ENCODE results near the gene EIF3I. TPM values are rescaled to one million over a fixed set of nuclear protein-coding genes. Genes with fewer than 3 reads are reported as not detected.
A peak's percentile ranks its signal among the peaks of the same experiment; 100 is the strongest.

EIF3I gene
- total and polyA plus RNA-seq, 2 of the 13 experiments (the other 11 are each of a cell fraction or from before 2014, with no cell fraction given): 210 to 223 TPM

DNA sequence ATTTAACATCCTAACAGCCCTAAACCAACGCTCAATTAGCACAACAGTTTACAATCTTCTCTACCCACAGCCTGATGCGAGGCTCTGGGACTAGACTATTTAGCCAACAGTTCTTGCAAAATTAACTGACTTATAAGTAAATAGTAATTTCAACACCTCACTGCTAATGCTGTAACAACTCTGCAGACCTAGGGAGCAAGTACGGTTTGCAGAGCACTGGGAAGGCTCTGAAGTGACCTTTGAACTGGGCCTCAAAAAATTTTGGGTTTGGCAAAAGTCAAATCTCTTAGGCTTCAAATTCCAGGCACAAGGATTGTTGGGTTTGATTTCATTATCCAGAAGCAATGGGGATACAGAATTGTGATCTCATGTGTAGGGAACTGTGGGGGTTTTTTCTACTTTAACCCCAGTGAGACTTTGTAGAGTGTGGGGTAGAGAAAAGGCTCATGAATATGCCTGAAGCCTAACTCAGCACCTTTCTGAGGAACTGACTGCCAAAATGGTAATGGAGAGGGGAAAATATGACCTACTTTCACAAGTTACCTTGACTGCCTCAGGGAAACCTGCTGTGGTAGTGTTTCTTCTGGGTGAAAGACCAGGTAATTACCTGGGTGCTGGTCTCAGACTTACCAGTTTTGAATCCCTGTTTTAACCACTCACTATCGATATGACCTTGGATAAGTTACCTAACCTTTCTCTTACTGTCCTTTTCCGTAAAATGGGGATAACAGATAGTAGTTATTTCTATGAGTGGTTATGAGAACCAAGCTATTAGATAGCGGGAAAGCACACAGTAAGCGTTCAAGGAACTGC, 43.6 kb upstream of the EIF3I start (continued):
- peak; percentile 46; the same call in 1 of the 2 replicates for TF ChIP-seq FOSL2 (CRISPR knock-in tag; IDR thresholded peaks at IDR 0.05)
- no peak for TF ChIP-seq ZNF660 (CRISPR knock-in tag; IDR thresholded peaks at IDR 0.05; ENCODE audit: borderline replicate concordance, low read depth)
- TF ChIP-seq ZNF547 (CRISPR knock-in tag; IDR thresholded peaks at IDR 0.05): no peak
- TF ChIP-seq ZSCAN22 (CRISPR knock-in tag; IDR thresholded peaks at IDR 0.05): no peak
- peak; percentile 20; the same call in 1 of the 2 replicates for TF ChIP-seq ETV5 (CRISPR knock-in tag; IDR thresholded peaks at IDR 0.05; ENCODE audit: borderline replicate concordance)
- TF ChIP-seq, protein P1, sequence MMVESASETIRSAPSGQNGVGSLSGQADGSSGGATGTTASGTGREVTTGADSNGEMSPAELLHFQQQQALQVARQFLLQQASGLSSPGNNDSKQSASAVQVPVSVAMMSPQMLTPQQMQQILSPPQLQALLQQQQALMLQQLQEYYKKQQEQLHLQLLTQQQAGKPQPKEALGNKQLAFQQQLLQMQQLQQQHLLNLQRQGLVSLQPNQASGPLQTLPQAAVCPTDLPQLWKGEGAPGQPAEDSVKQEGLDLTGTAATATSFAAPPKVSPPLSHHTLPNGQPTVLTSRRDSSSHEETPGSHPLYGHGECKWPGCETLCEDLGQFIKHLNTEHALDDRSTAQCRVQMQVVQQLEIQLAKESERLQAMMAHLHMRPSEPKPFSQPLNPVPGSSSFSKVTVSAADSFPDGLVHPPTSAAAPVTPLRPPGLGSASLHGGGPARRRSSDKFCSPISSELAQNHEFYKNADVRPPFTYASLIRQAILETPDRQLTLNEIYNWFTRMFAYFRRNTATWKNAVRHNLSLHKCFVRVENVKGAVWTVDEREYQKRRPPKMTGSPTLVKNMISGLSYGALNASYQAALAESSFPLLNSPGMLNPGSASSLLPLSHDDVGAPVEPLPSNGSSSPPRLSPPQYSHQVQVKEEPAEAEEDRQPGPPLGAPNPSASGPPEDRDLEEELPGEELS (CRISPR knock-in tag; IDR thresholded peaks at IDR 0.05): 0 out of 2 replicates have a peak, but pooled peaks have one; percentile 39
- TF ChIP-seq, protein P2, sequence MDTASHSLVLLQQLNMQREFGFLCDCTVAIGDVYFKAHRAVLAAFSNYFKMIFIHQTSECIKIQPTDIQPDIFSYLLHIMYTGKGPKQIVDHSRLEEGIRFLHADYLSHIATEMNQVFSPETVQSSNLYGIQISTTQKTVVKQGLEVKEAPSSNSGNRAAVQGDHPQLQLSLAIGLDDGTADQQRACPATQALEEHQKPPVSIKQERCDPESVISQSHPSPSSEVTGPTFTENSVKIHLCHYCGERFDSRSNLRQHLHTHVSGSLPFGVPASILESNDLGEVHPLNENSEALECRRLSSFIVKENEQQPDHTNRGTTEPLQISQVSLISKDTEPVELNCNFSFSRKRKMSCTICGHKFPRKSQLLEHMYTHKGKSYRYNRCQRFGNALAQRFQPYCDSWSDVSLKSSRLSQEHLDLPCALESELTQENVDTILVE (CRISPR knock-in tag; IDR thresholded peaks at IDR 0.05): peak; percentile 71; the same call in 1 of the 2 replicates
- TF ChIP-seq ZNF7 (CRISPR knock-in tag; IDR thresholded peaks at IDR 0.05): no peak
- TF ChIP-seq XRCC5 (optimal IDR thresholded peaks at IDR 0.05; ENCODE audit: low read length): peak; percentile 32
- TF ChIP-seq SAP130 (CRISPR knock-in tag; IDR thresholded peaks at IDR 0.05; ENCODE audit: low read depth): peak; percentile 57
- peak; percentile 72; the same call in 1 of the 2 replicates for TF ChIP-seq TBX3 (IDR thresholded peaks at IDR 0.05; ENCODE audit: borderline replicate concordance)
- TF ChIP-seq BCL6 (CRISPR knock-in tag; IDR thresholded peaks at IDR 0.05): peak; percentile 53
- 0 out of 2 replicates have a peak, but pooled peaks have one; percentile 9 for TF ChIP-seq ZNF556 (CRISPR knock-in tag; IDR thresholded peaks at IDR 0.05; ENCODE audit: borderline replicate concordance)
- no peak for TF ChIP-seq MTA3 (CRISPR knock-in tag; IDR thresholded peaks at IDR 0.05)
- peak; percentile 53 for TF ChIP-seq RBM22 (optimal IDR thresholded peaks at IDR 0.05; ENCODE audit: low read length)
- no peak for TF ChIP-seq ZNF616 (CRISPR knock-in tag; IDR thresholded peaks at IDR 0.05; ENCODE audit: low read depth)
- no peak for TF ChIP-seq ZFP37 (CRISPR knock-in tag; IDR thresholded peaks at IDR 0.05; ENCODE audit: borderline replicate concordance)
- TF ChIP-seq, protein P3, sequence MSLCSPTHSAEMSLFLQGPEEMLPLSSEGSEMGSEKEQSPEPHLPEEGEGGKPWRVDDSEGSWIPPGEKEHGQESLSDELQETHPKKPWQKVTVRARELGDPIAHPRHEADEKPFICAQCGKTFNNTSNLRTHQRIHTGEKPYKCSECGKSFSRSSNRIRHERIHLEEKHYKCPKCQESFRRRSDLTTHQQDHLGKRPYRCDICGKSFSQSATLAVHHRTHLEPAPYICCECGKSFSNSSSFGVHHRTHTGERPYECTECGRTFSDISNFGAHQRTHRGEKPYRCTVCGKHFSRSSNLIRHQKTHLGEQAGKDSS (CRISPR knock-in tag; IDR thresholded peaks at IDR 0.05; ENCODE audit: borderline replicate concordance, low read depth): peak; percentile 98
- peak; percentile 90 for TF ChIP-seq GATAD2A (CRISPR knock-in tag; IDR thresholded peaks at IDR 0.05)
- TF ChIP-seq TAF1 (CRISPR knock-in tag; IDR thresholded peaks at IDR 0.05): 0 out of 2 replicates have a peak, but pooled peaks have one; percentile 15
- TF ChIP-seq THAP11 (CRISPR knock-in tag; IDR thresholded peaks at IDR 0.05): peak; percentile 70
- peak; percentile 6; the same call in 1 of the 3 replicates for TF ChIP-seq MXI1 (IDR thresholded peaks at IDR 0.05; ENCODE audit: borderline replicate concordance, low read depth, low read length)
- TF ChIP-seq, protein P4, sequence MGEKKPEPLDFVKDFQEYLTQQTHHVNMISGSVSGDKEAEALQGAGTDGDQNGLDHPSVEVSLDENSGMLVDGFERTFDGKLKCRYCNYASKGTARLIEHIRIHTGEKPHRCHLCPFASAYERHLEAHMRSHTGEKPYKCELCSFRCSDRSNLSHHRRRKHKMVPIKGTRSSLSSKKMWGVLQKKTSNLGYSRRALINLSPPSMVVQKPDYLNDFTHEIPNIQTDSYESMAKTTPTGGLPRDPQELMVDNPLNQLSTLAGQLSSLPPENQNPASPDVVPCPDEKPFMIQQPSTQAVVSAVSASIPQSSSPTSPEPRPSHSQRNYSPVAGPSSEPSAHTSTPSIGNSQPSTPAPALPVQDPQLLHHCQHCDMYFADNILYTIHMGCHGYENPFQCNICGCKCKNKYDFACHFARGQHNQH (CRISPR knock-in tag; IDR thresholded peaks at IDR 0.05): peak; percentile 31; the same call in 1 of the 2 replicates
- TF ChIP-seq HNF4G (IDR thresholded peaks at IDR 0.05; ENCODE audit: borderline replicate concordance, low read depth, low read length): peak; percentile 94
- no peak for TF ChIP-seq HNF4G (CRISPR knock-in tag; IDR thresholded peaks at IDR 0.05; ENCODE audit: borderline replicate concordance, low read depth)
- no peak for TF ChIP-seq SMARCE1 (IDR thresholded peaks at IDR 0.05; ENCODE audit: borderline replicate concordance)
- no peak for TF ChIP-seq EHMT2 (IDR thresholded peaks at IDR 0.05; ENCODE audit: borderline replicate concordance, low read depth, low read length)

Measured in HepG2 (cell line).